Mucosa of descending colon (tissue), 3 donors: Measurements from ENCODE around the gene TTLL8. TPM values are rescaled to one million over a fixed set of nuclear protein-coding genes. Genes with fewer than 3 reads are reported as not detected.
"Not testable (repeated sequence)": the region's sequence is repeated elsewhere in the genome, so short reads cannot be mapped to it uniquely, and the experiment has no call there.

Source experiments
- ATAC-seq: fragments of 200-7000 bp; cut with Tn5 transposase; one replicate; pipeline ENCODE4 v1.9.1; 2020; ENCODE audit warnings: mild to moderate bottlenecking, moderate library complexity
- DNase-seq, 3 donors: peaks; one replicate each; pipeline ENCODE4 v3.0.0-alpha.2; 2020
- H3K36me3 ChIP-seq: fragments of 200-600 bp; one replicate; pipeline ENCODE4 v1.8.0; 2021; ENCODE audit warnings: low read depth, mild to moderate bottlenecking
- H3K4me1 ChIP-seq: fragments of 200-600 bp; one replicate; pipeline ENCODE4 v1.8.0; 2021; ENCODE audit warnings: low read depth, mild to moderate bottlenecking
- H3K4me3 ChIP-seq: fragments of 200-600 bp; one replicate; pipeline ENCODE4 v1.8.0; 2021; ENCODE audit warnings: mild to moderate bottlenecking
- H3K9me3 ChIP-seq: fragments of 200-600 bp; one replicate; pipeline ENCODE4 v1.8.0; 2021; ENCODE audit warnings: mild to moderate bottlenecking
- CTCF ChIP-seq: fragments of 200-600 bp; IDR thresholded peaks from one replicate; pipeline ENCODE4 v1.8.0; 2022; ENCODE audit warnings: antibody characterized with exemption, mild to moderate bottlenecking
- intact Hi-C, 2 donors: fragments of 100-400 bp; cut with DNase I in 1 of 2; cut with micrococcal nuclease in 1 of 2; formaldehyde crosslinking; loops; one replicate each; pipeline versions ENCODE4 v1.11.0 to v1.11.1; 2022; cut with DNase I, micrococcal nuclease
- total RNA-seq, 3 donors: library from RNA; stranded (reverse); fragmentation: NEBNext Ultra II Directional in 2 of 3; extraction: Animal tissue kit (Norgen Biotek cat#: 25700) in 2 of 3; gene quantifications; one replicate each; pipeline versions ENCODE4 v1.2.1 to v1.2.4, GENCODE V29; 2021 to 2023
- donor health status: DM: no; HTN: no; CAD: no; lungs with moderate emphysema.
- donor health status: DM: no; HTN: no; CAD: no.
- donor health status: DM: no; HTN: yes; CAD: no.

TTLL8 gene
- total RNA-seq, 3 donors from 2014 or later = not detected

GRCh38 chr22:49993649-49994360 is 64.3 kb downstream of the TTLL8 start:
- intact Hi-C loops = no loop called here
- H3K36me3 ChIP-seq = no peaks in the 10 kb centered on the region
- ATAC-seq (no peak), DNase-seq (no peak)
- H3K4me1 ChIP-seq = peaks cover 18% of the 10 kb centered on the region
- peaks cover 10% of the 10 kb centered on the region for H3K9me3 ChIP-seq
- H3K4me3 ChIP-seq = no peak overlapping the region
- TF ChIP-seq CTCF = no peak

- ATAC-seq = peak; percentile 79
- intact Hi-C loops = no loop called here
- peak; percentile 71 for TF ChIP-seq CTCF
- Histone ChIP-seq H3K9me3 (peaks cover 10% of the 10 kb centered on the region), H3K4me1 (peaks cover 18% of the 10 kb centered on the region), H3K36me3 (no peaks in the 10 kb centered on the region), H3K4me3 (no peak overlapping the region)
- DNase-seq = peak; percentile 82 to 89 (median 86)
Observed at GRCh38 chr22:49992921-49993648, 65.0 kb downstream of the TTLL8 start.

- Histone ChIP-seq H3K9me3 (peaks cover 10% of the 10 kb centered on the region), H3K4me3 (no peak overlapping the region), H3K36me3 (no peaks in the 10 kb centered on the region), H3K4me1 (peaks cover 17% of the 10 kb centered on the region)
- no peak for DNase-seq
- no peak for TF ChIP-seq CTCF
- intact Hi-C loops = no loop called here
- ATAC-seq = no peak
Observed at GRCh38 chr22:49991907-49992533, 66.1 kb downstream of the TTLL8 start.

- ATAC-seq = no peak
- no peak for DNase-seq
- intact Hi-C loops = no loop called here
- no peak overlapping the region for H3K4me3 ChIP-seq
- TF ChIP-seq CTCF = no peak
- peaks cover 9% of the 10 kb centered on the region for H3K4me1 ChIP-seq
- H3K9me3 ChIP-seq = peaks cover 13% of the 10 kb centered on the region
- H3K36me3 ChIP-seq = no peaks in the 10 kb centered on the region
Observed at GRCh38 chr22:49991167-49991566, 66.9 kb downstream of the TTLL8 start.

GRCh38 chr22:49989826-49990225 is 68.3 kb downstream of the TTLL8 start:
- ATAC-seq, H3K4me1 ChIP-seq, H3K36me3 ChIP-seq, intact Hi-C loops, H3K4me3 ChIP-seq: not testable (repeated sequence)
- DNase-seq = peak in 1 of 3 donors; percentile 16
- peaks cover 13% of the 10 kb centered on the region for H3K9me3 ChIP-seq

GRCh38 chr22:49986325-49986724 is 71.8 kb downstream of the TTLL8 start:
- H3K4me1 ChIP-seq = peaks cover 7% of the 10 kb centered on the region
- TF ChIP-seq CTCF = no peak
- H3K36me3 ChIP-seq = no peaks in the 10 kb centered on the region
- H3K4me3 ChIP-seq = no peak overlapping the region
- intact Hi-C loops = no loop called here
- no peak for ATAC-seq
- H3K9me3 ChIP-seq = peaks cover 9% of the 10 kb centered on the region
- no peak for DNase-seq
